Colon (tissue), 2 donors: ENCODE measurements around the gene JAK3.

Source experiments
- FAIRE-seq: peaks from 2 replicates; lab custom pipeline; 2012; peaks lifted over from hg19 to GRCh38; lab: Jason Lieb, UNC
- donor health status: control.
- donor health status: control.

The JAK3 gene

DNA sequence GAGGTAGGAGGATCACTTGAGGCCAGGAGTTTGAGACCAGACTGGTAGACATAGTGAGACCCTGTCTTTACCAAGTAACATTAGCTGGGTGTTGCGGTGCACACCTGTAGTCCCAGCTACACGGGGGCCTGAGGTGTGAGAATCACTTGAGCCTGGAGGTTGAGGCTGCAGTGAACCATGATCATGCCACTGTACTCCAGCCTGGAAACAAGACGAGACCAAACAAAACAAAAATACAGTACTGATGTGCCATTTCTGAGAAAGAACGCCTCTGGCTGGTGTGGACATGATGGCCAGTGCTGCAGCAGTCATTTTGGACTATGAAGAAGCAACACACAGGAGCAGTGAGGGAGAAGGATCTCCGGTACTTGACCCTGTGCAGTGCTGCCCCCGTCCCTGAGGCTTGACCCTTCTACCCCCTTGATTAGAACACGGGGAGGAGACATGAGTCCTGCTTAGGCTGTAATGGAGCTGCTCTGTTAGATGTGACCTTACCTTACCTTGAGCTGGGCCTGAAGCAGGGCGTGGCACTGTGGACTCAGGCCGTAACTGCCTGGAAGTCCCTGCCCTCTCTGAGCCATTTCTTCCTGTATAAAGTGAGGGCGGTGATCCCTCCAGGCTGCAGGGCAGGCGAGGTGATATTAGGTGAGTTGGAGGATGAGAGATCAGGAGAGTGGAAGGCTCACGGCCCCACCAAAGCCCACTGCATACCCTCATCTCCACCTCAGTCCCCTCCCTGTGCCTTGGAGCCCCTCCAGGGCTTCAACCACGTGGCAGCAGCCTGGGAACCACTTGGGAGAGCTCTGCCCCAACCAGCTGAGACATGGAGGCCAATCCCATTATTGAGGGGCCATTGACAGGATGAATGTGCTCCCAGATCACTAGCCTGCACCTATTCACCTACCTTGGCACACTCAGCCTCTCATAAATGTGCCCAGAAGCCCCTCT lies 17.9 kb upstream of the JAK3 start:
- FAIRE-seq, result no peak

- no peak for FAIRE-seq
Observed at GRCh38 chr19:17863520-17864182, 15.9 kb upstream of the JAK3 start.

GRCh38 chr19:17862711-17863519 lies 15.1 kb upstream of the JAK3 start:
- no peak for FAIRE-seq

GRCh38 chr19:17861542-17862402 lies 14.0 kb upstream of the JAK3 start:
- no peak for FAIRE-seq

GRCh38 chr19:17860993-17861360 lies 13.2 kb upstream of the JAK3 start:
- no peak for FAIRE-seq

DNA sequence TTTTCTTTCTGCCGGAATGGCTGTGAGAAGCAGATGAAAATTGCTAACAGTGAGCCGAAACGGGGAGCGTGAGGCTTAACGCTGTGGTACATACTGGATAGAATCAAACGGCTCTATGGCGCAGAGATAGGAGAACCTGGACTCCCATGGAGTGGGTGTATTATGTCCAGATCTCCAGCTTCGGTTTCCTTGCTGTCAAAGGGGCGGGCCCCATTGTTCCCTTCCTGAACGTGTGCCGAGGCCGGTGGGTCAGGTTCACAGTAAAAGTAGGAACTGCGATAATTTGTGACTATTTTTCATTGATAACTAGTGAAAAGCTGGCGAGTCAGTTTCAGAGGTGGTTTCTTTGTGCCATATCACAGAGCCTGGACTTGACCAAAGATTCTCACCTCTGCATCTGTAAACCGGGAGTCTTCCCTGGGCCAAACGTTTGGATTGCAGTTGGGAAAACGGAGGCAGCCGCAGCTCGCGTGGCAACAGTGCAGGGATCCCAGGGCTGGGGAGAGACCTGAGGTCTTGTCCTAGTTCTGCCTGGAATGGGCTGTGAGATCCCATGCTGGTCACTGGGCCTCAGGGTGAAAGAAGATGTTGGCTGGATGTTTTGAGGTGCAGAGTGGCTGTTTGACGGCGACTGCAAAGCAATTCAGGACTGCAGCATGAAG lies 12.7 kb upstream of the JAK3 start:
- FAIRE-seq, result no peak

- FAIRE-seq, result peak; percentile 80
Observed at GRCh38 chr19:17859533-17860330, 11.9 kb upstream of the JAK3 start, which contains the start of gene RPL18A. Gene RPL18A, plus strand, starts transcription at chr19:17859910. Its CDS starts 47 bp downstream, at chr19:17859957.

DNA sequence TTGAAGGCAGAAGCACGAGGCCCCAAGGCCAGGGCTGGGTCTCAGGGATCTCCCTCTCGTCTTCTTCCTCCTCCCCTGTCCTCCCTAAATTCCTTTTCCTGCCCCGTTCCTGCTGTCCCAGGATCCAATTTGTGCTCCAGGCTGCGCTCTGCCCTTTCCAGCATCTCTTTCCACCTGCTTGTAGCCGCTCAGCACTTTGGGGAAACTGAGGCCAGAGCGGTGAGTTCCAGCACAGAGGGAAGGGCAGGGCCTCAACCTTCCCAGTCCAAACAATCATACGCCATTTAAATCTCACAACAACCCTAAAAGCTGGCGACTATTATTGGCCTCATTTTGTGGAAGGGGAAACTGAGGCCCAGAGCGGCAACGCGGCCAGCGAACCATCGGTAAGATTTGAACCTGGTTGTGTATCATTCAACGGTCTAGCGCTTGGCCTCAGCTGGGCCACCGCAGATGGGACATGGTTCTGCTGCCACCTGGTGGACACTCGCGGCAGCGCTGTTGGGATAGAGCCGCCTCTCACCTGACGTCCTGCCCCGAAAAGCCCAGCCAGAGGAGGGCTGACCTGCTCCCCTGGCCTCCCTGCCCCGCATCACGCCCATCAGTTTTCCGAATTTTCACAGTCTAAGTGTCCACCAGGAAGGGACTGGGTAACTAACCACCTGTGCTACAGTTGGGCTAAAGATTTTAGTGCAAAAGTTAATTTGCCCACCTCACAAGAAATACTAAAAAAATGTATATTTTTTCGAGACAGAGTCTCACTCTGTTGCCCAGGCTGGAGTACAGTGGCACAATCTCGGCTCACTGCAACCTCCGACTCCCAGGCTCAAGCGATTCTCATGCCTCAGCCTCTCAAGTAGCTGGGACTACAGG lies 7.7 kb upstream of the JAK3 start:
- no peak for FAIRE-seq

GRCh38 chr19:17854061-17854460 lies 6.3 kb upstream of the JAK3 start:
- no peak for FAIRE-seq

GRCh38 chr19:17848595-17849292 lies 962 bp upstream of the JAK3 start:
- no peak for FAIRE-seq

DNA sequence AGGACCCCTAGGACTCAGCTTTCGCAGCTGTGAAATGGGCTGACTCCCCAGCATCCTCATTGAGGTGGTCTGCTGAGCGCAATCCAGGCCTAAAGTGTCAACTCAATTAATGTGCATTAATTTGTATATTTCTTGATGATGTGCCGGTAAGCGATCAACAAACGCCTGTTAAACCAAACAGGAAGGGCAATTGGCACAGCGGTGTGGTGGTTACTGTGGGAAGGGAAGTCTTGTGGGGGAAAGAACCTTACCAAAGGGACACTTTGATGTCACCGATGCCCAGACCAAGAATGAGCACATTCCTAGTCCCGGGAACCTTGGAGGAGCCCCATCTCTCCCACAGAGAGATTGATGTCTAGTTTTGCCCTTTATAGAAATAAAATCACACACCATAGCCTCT lies 1.6 kb downstream of the JAK3 start:
- no peak for FAIRE-seq

GRCh38 chr19:17843908-17844490 lies 3.8 kb downstream of the JAK3 start:
- FAIRE-seq, result no peak

- FAIRE-seq, result no peak
Observed at GRCh38 chr19:17843292-17843827, 4.4 kb downstream of the JAK3 start.

- no peak for FAIRE-seq
Observed at GRCh38 chr19:17842663-17843291, 5.0 kb downstream of the JAK3 start.

GRCh38 chr19:17841810-17842662 lies 5.7 kb downstream of the JAK3 start:
- FAIRE-seq, result no peak

DNA sequence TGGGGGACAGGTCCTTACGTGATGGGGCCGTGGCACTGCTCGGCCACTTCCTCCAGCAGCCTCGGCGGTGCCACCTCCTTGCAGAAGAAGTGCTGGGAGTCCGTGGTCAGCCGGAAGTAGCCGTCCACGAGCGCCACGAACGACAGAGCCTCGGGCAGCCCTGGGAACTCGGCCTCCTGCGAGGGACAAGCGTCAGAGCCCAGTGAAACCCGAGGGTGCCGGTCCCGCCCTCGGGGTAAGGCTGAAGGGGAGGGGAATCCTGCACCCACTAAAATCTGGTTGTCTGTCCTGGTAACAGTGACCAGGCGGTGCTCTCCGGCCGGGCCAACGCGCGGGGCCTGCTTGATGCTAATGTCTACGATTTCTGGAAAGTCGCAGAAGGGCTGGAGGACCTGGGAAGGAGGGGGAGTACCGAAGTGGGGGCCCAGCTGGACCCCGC lies 6.4 kb downstream of the JAK3 start:
- FAIRE-seq, result no peak
